ENCODE results near the gene EXOC7. TPM values are rescaled to one million over a fixed set of nuclear protein-coding genes. Genes with fewer than 3 reads are reported as not detected.
A peak's percentile ranks its signal among the peaks of the same experiment; 100 is the strongest.
"Not testable (repeated sequence)": the region's sequence is repeated elsewhere in the genome, so short reads cannot be mapped to it uniquely, and the experiment has no call there.

Gene EXOC7
- total RNA-seq, 1 donor from 2014 or later, result 81.2 TPM

DNA sequence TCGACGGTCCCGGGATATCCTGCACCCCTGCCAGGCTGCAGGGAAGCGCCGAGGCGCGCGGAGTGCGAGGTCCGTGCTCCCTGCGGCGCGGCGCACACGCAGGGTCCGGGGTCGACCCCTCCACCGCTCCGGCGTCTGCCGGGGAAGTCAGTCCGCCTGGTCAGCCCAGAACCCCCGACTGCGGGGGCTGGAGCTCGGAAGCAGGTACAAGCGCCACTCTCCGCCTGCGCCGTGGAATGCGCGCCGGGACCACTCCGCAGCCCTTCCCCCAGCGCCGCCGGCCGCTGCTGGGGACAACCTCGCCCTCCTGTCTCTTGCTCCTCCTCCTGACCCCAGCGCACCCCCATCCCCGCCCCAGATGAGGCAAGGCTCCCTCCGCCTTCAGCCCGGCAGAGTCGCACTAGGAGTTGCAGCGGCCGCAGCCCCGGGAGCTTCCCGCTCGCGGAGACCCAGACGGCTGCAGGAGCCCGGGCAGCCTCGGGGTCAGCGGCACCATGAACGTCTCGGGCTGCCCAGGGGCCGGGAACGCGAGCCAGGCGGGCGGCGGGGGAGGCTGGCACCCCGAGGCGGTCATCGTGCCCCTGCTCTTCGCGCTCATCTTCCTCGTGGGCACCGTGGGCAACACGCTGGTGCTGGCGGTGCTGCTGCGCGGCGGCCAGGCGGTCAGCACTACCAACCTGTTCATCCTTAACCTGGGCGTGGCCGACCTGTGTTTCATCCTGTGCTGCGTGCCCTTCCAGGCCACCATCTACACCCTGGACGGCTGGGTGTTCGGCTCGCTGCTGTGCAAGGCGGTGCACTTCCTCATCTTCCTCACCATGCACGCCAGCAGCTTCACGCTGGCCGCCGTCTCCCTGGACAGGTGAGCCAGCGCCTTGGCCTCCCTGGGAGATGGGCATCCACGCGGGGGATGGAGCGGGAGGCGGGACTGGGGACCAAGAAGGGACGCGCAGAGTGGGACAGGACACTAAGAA lies 28.9 kb downstream of the EXOC7 start, which contains the start of gene GALR2:
GALR2 (plus strand) TSS at position 392 of the 974 bp plus-strand sequence; CDS start at position 495, 103 bp downstream.
- DNase-seq, result no peak

DNA sequence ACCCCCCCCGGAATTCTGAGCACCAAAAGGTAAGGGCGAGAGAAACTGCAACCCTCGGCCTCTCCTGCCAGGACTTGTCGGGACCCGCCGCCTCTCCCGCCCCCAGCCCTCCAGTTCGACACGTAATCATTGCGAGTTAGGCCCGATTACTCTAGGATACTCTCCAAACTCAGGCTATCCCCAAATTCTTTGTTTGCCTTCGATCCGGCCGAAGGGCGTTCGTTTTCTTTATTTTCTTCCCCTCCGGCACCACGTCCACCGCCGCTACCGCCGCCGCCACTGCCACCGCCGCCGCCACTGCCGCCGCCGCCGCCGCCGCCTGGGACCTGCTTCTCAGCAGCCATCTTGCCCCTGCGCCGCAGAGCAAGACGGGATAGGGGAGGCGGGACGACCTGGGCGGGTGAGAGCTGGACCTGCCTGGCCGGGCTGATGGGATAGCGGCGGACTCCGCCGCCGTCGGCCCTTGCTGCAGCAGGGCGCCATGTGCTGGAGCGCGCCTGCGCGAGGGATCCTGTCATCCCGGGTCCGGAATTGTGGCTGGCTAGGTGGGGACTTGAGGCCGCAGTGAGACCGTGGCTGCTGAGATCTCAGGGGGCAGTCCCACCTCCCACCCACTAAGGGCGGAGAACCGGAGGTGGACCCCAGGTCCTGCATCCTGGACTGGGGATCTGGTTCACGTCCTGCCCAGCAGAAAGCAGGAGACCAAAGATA lies 31.3 kb downstream of the EXOC7 start, which contains the start of gene SRP68:
SRP68 (minus strand) TSS at position 370 of the 711 bp plus-strand sequence; CDS start at position 344, 26 bp downstream.
- DNase-seq, result peak; percentile 96

DNA sequence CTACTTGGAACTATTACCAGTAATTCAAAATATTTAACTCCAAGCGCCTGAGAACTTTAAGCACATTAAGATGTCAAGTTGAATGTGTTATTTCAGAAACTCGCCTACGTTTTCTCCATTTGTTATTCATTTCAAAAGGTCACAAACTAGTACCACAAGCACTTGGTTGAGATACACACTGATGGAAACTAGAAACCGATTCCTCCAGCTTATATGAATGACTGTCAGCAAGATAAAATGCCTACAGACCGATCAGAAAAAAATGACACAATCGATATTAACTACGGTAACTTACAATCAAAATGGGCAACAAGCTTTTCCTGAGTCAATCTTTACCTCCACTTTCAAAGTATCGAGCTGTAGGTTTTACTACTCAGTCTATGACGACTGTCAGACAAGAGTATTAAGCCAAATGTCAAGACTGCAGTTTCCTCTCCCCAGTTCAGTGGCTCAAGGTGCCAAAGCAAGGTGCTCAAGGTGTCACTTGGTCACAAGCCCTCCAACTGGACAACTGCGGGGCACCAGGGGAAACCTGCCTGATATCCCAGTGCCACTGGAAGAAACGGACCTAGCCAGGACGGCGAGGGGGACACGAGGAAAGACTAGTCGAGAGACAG lies 31.9 kb downstream of the EXOC7 start:
- DNase-seq, result no peak

DNA sequence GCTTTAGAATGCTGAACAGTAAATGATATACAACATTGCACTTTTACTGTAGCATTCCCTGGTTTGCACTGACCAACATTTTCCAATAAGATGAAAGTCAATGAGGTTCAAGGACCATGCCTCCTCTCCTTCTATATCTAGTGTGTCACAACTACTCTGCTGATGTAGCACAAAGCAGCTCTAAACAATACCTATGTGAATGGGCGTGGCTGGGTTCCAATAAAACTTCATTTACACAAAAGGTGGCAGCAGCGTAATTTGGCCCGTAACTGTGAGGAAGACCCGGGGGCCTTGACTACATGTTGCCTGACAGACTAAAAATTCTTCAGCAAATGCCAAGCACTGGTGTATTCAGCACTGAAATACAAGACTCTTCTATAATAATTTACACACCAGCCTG lies 37.8 kb downstream of the EXOC7 start:
- DNase-seq, result no peak

DNA sequence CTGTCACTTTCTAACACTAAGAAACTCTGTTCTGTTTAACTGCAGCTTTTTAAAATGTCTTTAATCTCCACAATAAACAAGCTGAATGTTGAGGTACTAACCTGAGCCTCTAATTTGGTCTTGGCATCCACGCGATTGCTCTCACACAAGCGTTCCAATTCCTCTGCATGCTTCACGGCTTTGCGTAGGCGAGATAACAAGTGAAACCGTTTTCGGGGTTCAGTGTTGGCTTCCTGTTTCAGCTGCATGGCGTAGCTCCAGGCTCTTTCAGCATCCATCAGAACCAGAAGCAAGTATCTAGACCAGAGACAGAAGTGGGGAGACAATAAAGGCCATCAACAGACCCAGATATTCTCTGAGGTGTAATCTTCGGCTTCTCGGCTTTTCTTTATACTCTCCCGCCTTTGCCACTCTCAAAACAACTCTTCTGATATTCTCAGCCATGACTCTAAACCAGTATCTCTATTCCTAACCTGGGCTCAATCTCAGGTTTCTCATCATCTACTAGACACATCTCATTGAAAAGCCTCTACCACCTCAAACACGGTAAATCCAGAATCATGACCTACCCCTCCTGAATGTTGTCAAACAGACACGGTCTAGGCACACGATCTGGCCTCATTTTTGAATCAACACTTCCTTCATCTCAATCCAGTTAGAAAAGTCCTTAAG lies 39.6 kb downstream of the EXOC7 start:
- DNase-seq, result no peak

DNA sequence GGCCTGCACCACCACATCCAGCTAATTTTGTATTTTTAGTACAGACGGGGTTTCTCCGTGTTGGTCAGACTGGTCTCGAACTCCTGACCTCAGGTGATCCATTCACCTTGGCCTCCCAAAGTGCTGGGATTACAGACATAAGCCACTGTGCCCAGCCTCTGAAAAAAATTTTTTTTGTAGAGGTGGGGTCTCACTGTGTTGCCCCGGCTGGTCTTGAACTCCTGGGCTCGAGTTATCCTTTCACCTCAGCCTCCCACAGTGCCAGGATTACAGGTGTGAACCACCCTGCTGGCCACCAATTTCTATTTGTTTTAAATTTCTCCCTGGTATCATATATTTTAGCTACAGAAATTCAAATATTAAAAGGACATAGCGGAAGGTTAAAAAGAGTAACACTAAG lies 45.3 kb downstream of the EXOC7 start:
- not testable (repeated sequence) for DNase-seq

DNA sequence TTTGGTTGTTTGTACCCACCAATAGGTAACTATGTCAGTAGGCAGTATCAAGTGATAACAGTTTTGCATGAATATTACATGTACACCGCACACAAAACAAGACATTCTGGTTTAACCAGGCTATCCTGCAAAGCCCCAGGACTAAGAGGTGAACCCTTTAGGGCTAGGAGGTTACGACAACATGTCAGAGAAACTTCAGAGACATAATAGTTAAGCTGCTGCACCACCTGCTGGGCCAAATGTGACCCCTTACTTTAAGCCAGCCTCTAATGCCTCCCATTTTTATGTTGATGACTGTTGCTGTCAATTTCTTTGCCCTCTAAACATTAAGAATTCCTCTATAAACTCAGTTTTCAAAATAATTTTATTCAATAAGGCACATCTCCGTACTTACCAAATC lies 46.7 kb downstream of the EXOC7 start:
- DNase-seq, result no peak

DNA sequence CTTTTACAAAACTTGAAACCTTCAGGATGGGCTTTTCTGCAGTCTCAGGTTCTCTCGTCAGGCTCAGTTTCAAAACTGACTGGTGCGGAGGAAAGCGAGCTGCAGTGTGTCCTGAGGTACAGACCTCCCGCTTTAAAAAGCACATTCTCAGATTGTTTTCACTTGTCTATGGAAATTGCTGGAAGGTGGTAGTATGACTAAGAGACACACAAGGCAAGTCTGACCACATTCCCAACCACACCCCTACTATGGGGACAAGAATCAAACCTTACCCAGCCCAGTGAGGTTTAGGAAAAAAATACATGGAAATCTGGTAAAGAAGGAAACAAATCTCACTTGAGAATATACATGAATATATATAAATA lies 49.5 kb downstream of the EXOC7 start:
- no peak for DNase-seq

DNA sequence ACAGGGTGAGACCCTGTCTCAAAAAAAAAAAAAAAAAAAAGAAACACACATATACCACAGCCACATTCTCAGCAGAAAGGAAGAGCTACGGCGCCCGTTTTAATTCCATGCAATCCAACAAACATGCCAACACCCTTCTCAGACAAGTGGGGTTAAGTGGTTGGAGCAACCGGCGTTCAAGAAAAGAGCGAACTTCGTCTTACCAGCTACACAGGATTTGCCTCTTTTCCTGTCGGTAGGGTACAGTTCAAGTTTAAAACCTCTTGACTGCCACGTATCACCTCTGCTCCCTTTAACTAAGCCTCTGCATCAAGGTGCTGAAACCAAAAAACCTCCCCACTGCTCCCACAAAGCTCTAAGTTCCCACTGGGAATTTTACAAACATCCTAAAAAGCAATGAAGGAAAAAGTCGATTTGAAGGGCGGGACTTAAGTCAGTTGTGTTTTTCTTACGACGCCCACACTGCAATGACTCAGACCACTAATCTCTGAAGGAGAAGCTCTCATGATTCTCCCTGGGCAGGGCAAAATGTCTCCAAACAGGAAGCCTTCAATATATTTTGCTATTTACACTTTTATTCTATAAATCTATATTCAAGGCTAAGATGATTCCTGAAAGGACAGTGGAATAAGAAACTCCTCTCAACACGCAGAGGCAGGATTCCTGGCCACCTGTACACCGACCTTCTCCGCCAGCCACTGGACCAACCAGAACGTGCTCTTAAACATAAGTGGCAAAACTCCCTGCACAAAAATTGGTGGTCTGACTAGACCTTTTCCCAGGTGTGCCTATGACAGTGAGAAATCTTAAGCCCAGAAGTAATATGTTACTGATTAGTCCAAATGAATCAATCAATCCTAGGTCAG lies 50.1 kb downstream of the EXOC7 start:
- DNase-seq, result no peak

DNA sequence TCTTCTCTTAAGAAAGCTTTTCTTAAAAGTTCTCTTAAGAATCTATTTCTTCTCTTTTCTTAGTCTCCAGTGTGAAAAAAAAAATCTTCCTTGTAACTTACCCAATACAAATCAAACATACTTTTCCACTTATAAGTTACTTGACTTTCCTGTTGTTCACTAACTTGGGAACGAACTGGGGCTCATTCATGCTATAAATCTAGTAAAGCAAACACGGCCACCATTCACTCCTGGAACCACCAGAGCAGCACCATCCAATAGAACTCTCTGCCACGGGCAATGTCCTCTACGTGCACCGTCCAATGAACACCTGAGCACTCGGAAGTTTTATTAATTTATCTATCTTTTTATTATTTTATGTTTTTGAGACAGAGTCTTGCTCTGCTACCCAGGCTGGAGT lies 52.0 kb downstream of the EXOC7 start:
- no peak for DNase-seq

DNA sequence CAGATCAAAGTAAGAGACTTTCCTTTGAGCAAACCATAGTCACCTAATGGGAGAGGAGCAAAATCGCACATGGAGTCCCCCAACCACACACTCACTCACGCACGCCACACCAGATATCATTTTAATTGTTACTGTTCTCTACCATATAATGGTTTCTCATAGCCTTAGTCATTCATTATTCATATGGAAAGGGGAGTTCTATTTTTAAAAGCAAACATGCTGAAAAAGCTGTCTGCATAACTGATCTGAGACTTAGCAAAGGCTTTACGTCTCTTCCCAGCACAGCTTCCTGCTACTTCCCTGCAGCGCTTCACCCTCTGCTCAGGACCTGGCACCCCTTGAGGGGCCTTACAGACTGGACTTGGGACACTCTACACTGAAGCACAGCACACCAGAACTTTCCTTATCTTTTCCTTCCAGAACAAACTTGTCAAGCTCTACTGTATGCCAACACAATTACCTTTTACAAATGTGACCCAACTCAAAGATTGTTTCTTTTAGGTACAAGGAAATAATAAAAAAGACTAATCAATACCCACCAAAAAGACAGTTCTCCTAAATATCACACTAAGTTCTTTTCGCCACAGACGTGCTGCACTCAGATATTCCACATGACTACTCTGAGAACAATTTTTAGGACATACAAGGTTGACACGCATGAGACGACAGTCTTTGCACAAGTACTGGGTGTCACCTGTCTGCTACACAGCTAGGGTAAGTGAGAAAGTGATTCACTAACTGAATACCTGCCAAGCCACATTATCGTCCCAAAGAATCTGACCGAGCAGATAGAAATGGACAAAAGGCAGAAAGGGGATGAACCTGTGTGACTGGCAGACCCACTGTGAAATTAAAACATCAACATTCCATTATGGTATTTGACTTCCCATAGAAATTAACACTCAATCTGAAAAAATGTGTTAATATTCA lies 52.8 kb downstream of the EXOC7 start:
- no peak for DNase-seq

DNA sequence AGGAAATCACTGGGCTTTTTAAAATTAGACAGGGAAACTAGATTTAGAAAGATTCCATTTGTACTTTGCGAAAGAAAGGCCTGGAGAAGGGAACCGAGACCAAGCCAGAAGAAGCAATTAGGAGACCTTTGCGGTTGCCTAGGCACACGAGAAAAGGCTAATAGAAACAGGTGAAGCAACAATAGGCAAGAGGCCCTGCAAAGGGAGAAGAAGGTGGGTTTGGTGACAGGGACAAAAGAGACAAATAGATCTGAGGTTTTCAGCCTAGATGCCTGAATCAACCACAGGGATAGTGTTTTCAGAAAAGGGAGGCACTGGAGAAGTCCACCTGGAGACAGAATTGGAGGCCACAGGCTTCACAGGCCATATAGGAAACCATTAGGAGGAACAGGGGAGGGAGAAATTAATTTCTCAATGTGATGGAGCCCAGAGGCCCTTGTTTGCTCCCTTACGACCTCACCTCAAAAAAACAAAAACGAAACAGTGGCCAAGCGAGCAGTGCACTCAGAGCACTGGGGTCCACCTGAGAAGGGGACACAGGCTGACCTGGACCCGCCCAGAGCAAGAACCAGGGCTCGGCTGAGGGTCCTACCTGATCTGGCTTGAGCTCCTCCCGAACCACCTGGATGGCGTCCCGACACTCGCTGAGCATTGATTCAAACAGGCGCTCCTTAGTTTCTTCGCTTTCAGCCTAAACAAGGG lies 53.6 kb downstream of the EXOC7 start:
- no peak for DNase-seq

DNA sequence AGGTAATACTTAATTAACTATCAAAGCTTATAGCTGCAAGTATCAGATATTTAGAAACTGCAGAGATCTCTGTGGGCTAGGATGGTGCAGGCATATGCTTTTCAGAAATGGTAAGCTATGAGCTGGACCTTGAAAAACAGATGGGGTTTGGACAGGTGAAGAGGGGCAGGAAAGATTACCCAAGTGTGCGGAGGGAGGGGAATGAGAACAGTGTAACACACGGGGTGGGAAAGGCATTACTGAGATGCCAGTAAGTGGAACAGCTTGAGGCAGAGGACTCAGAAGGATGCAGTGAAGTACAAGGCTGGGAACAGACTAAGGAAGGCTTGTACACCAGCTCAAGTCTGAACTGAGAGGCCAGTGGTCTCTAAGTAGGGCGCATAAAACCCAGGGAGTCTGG lies 54.3 kb downstream of the EXOC7 start:
- no peak for DNase-seq

DNA sequence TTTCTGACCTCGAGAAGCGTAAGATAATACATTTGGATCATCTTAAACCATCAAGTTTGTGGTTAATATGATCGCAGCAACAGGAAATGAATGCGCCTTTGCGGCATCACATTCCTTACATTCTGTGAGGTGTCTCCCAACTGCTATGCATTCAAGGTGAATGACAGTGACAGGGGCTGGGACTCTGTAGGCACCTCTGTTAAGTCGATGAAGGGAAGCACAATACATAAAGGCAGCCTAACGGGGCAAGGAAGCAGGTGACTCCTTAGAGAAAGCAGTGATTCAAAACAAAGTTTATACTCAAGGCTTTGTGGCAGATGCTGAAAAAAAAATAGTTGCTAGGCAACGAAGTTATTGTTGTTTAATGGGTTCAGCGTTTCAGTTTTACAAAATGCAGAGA lies 54.9 kb downstream of the EXOC7 start:
- DNase-seq, result no peak

DNA sequence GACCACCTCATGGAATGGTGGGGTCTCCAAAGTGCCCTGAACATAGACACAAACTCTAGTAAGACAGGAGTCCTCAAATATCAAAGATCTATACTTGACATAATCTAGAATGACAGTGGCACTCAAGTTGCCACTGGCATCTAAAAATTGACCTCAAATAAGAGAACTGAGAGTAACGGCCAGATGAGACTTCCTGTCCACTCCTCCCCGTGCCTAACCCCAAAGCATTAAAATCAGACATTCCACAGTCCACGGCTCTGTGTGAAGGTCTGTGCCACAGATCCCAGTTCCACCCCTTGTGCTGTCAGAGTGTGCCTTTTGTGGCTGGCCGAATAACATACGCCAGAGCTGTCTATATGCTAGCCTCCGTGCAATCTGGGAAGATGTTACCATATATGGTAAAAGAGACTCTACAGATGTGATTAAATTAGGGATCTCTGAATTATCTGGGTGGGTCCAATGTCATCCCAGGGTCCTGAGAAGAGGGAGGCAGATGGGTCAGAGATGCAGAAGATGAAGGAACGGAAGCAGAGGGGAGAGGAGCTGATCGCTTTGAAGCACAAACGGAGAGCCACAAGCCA lies 55.5 kb downstream of the EXOC7 start:
- DNase-seq, result no peak

DNA sequence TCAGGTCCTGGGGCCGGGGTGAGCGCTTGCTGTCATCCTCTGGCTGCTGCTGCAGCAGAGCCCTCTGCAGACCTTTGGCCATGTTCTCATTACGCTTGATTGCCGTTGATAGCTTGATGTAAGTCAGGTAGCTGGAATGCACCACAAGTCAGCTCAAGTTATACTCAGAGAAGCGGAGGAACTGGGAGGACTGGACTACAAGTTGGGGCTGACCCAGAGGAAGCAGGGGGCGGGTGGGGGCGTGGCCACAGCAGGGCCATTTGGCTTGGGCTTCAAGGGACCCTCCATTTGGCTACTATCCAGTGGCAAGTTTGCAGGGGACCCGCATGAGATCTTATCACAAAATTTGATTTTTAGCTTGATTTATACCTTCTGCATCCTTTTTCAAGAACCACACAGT lies 57.5 kb downstream of the EXOC7 start:
- no peak for DNase-seq

DNA sequence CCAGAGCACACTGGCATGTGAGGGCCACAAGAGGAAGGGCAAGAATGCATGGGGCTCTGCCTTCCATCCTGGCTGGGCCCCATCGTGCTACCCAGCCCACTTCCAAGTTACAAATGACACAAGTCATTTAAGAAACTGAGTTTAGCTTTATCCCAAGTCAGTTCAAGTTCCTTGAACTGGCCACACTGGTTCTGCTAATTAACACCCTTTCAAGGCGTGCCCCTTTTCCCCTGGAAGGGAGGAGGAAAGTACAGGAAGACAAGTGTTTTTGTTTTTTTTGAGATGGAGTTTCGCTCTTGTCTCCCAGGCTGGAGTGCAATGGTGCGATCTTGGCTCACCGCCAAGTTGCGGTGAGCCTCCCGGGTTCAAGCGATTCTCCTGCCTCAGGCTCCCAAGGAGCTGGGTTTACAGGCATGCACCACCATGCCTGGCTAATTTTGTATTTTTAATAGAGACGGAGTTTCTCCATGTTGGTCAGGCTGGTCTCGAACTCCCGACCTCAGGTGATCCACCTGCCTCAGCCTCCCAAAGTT lies 59.0 kb downstream of the EXOC7 start:
- DNase-seq, result not testable (repeated sequence)

DNA sequence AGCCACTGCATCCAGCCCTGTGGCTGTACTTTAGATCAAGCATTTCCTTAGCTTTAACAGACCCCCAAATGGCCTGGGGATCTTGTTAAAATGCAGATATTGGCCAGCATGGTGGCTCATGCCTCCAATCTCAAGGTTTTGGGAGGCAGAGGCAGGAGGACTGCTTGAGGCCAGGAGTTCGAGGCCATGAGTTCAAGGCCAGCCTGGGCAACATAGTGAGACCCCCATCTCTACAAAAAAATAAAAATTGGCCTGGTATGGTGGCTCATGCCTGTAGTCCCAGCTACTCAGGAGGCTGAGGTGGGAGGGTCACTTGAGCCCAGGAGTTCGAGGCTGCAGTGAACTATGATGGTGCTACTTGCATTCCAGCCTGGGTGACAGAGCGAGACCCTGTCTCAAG lies 60.7 kb downstream of the EXOC7 start:
- not testable (repeated sequence) for DNase-seq

DNA sequence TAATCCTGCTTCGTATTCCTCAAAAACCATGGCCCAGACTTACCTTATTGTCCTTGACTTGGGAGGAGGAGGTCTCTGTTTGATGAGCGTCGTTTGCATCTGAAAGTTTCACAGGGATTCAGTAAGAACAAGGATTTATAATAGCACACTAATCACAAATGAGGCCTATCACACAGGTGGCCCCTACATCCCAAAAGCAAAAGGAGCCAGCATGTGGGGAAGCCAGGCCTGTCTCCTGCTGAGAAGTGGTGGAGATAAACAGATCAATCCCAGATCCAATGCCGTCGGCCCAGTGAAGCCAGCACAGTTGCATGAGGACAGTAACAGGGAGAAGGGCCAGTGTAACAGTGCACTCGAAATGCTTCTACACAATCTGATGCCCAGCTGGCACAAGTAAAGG lies 63.2 kb downstream of the EXOC7 start:
- DNase-seq, result no peak

Measured in tongue (tissue), 2 donors.